Glutamatergic neuron (in vitro differentiated cells): ENCODE data around the gene ARRDC5. TPM values are rescaled to one million over a fixed set of nuclear protein-coding genes. Genes with fewer than 3 reads are reported as not detected.
A peak's percentile ranks its signal among the peaks of the same experiment; 100 is the strongest.

Experiments
- DNase-seq: peaks from one replicate; pipeline ENCODE4 v3.0.0; 2022
- H3K27ac Mint-ChIP-seq: one replicate; pipeline ENCODE4 v1.8.0; 2020; ENCODE audit warnings: mild to moderate bottlenecking, mixed read lengths, inconsistent platforms; ENCODE audit not compliant: unreplicated experiment
- H3K27me3 Mint-ChIP-seq: one replicate; pipeline ENCODE4 v1.8.0; 2020; ENCODE audit warnings: mild to moderate bottlenecking, moderate library complexity, mixed read lengths, inconsistent platforms; ENCODE audit not compliant: unreplicated experiment
- H3K36me3 Mint-ChIP-seq: one replicate; pipeline ENCODE4 v1.8.0; 2020; ENCODE audit warnings: mild to moderate bottlenecking, mixed read lengths, inconsistent platforms; ENCODE audit not compliant: unreplicated experiment
- H3K4me1 Mint-ChIP-seq: one replicate; pipeline ENCODE4 v1.8.0; 2020; ENCODE audit warnings: mild to moderate bottlenecking, low read depth, mixed read lengths, inconsistent platforms; ENCODE audit not compliant: unreplicated experiment
- H3K4me3 Mint-ChIP-seq: one replicate; pipeline ENCODE4 v1.8.0; 2020; ENCODE audit warnings: mild to moderate bottlenecking, mixed read lengths, inconsistent platforms; ENCODE audit not compliant: unreplicated experiment
- H3K9me3 Mint-ChIP-seq: one replicate; pipeline ENCODE4 v1.8.0; 2020; ENCODE audit warnings: mild to moderate bottlenecking, moderate library complexity, mixed read lengths, inconsistent platforms; ENCODE audit not compliant: unreplicated experiment
- total RNA-seq: library from RNA; stranded (reverse); fragmentation: NEBNext Ultra II Directional; extraction: Animal tissue kit (Norgen Biotek cat#: 25700); gene quantifications from one replicate; pipeline ENCODE4 v1.2.1, GENCODE V29; 2021; ENCODE audit not compliant: unreplicated experiment
- TF ChIP-seq, protein P1 (sequence below): fragments of 200-600 bp; sonication (generic); IDR thresholded peaks from one replicate; pipeline ENCODE4 v1.5.0; 2021; ENCODE audit not compliant: partially characterized antibody, unreplicated experiment

ARRDC5 gene
- total RNA-seq, 1 donor from 2014 or later, result not detected

DNA sequence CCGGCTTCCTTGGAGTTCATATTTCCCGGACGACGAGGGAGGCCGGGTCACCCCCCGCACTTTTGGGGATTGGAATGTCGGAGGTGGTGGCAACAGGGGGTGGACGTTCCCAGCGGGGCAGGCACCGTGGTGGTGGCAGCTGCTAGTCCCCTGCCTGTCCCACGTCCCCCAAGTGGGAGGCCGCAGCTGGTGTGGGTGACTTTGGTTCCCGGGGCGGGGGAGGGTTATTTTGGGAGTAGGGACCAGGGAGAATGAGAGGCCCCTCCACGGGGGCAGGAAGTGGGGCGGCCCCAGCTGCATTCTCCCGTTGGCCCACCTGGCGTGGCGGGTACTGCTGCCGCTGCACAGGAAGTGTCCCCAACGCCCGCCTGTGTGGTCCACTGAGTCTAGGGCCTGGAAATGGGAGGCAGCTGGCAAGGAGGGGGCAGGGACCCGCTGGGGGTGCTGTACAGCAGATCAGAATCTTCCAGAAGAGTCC lies 24.2 kb downstream of the ARRDC5 start:
- peaks cover 1% of the 10 kb centered on the region for H3K9me3 Mint-ChIP-seq
- DNase-seq, result no peak
- H3K36me3 Mint-ChIP-seq, result no peaks in the 10 kb centered on the region
- TF ChIP-seq, protein P1, sequence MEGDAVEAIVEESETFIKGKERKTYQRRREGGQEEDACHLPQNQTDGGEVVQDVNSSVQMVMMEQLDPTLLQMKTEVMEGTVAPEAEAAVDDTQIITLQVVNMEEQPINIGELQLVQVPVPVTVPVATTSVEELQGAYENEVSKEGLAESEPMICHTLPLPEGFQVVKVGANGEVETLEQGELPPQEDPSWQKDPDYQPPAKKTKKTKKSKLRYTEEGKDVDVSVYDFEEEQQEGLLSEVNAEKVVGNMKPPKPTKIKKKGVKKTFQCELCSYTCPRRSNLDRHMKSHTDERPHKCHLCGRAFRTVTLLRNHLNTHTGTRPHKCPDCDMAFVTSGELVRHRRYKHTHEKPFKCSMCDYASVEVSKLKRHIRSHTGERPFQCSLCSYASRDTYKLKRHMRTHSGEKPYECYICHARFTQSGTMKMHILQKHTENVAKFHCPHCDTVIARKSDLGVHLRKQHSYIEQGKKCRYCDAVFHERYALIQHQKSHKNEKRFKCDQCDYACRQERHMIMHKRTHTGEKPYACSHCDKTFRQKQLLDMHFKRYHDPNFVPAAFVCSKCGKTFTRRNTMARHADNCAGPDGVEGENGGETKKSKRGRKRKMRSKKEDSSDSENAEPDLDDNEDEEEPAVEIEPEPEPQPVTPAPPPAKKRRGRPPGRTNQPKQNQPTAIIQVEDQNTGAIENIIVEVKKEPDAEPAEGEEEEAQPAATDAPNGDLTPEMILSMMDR, result no peak
- no peak overlapping the region for H3K27ac Mint-ChIP-seq
- H3K4me3 Mint-ChIP-seq, result no peak overlapping the region
- peaks cover under 1% of the 10 kb centered on the region for H3K27me3 Mint-ChIP-seq
- no peaks in the 10 kb centered on the region for H3K4me1 Mint-ChIP-seq

DNA sequence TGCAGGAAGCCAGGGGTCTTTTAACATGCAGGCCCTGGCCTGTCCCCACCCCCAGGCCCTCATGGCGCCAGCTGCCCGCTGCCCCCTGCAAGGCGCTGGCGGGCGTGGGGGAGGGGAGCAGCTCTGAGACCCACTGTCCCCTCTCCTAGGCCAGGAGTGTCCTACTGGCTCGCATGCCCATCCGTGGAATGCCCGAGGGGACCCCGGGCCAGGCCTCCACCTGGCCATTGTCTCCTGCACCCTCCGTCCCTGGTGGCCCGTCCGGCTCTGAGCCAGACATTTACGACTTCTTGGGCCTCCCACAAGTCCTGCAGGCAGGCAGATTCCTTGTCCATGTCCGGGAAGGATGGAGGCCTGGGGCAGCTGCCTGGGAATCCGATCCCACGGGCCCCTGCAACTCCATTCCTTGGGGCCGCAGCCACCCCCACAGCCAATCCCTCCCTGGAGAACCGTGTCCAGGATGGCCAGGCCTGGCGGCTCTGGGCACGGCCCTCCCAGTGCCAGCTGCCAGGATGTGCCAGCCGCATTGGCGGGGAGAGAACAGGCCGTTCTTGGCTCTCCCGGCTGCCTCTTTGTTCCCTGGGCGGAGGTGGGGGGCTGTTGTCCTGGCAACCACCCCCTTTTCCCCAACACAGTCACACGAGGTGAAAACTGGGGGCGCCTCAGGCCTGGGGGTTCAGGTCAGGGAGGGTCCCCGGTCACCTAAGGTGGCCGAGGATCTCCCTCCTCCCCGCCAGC lies 24.8 kb downstream of the ARRDC5 start:
- Mint-ChIP-seq H3K4me3 (no peak overlapping the region), H3K36me3 (no peaks in the 10 kb centered on the region), H3K9me3 (peaks cover 1% of the 10 kb centered on the region), H3K27me3 (peaks cover 2% of the 10 kb centered on the region), H3K27ac (no peak overlapping the region), H3K4me1 (no peaks in the 10 kb centered on the region)
- TF ChIP-seq, protein P1, result no peak
- DNase-seq, result peak; percentile 31

DNA sequence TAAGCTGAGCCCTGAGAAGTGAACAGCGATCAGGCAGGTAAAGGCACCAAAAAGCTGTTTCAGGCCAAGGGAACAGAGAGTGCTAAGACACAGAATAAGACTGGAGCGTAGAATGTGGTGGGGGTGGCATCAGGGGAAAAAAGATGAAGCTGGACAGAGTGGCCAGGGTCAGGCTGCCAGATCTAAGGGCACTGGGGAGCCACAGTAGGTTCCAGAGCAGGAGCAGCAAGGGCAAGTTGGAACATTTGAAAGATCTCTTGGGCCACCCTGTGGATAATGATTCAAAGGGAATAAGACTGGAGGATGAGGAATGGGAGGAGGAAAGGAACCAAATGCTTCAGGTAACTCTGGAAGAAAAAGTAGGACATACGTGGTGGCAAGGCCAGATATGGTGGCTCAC lies 28.8 kb downstream of the ARRDC5 start:
- Mint-ChIP-seq H3K4me3 (no peak overlapping the region), H3K36me3 (no peaks in the 10 kb centered on the region), H3K9me3 (peaks cover 2% of the 10 kb centered on the region), H3K4me1 (no peaks in the 10 kb centered on the region), H3K27me3 (peaks cover 2% of the 10 kb centered on the region), H3K27ac (no peak overlapping the region)
- DNase-seq, result no peak
- TF ChIP-seq, protein P1, result no peak

DNA sequence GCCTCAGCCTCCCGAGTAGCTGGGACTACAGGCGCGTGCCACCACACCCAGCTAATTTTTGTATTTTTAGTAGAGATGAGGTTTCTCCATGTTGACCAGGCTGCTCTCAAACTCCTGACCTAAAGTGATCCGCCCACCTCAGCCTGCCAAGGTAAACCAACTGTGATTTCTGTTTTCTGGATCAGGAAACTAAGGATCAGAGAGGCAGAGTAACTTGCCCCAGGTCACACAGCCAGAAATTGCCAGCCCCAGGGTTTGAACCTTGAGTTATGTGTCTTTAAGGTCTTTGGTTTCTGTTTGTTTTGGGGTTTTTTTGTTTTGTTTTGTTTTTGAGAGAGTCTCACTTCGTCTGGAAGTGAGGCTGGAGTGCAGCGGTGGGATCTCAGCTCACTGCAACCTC lies 31.0 kb downstream of the ARRDC5 start:
- H3K27me3 Mint-ChIP-seq, result peaks cover 2% of the 10 kb centered on the region
- TF ChIP-seq, protein P1, result no peak
- H3K27ac Mint-ChIP-seq, result no peak overlapping the region
- peaks cover 2% of the 10 kb centered on the region for H3K9me3 Mint-ChIP-seq
- no peaks in the 10 kb centered on the region for H3K4me1 Mint-ChIP-seq
- no peaks in the 10 kb centered on the region for H3K36me3 Mint-ChIP-seq
- no peak for DNase-seq
- no peak overlapping the region for H3K4me3 Mint-ChIP-seq

DNA sequence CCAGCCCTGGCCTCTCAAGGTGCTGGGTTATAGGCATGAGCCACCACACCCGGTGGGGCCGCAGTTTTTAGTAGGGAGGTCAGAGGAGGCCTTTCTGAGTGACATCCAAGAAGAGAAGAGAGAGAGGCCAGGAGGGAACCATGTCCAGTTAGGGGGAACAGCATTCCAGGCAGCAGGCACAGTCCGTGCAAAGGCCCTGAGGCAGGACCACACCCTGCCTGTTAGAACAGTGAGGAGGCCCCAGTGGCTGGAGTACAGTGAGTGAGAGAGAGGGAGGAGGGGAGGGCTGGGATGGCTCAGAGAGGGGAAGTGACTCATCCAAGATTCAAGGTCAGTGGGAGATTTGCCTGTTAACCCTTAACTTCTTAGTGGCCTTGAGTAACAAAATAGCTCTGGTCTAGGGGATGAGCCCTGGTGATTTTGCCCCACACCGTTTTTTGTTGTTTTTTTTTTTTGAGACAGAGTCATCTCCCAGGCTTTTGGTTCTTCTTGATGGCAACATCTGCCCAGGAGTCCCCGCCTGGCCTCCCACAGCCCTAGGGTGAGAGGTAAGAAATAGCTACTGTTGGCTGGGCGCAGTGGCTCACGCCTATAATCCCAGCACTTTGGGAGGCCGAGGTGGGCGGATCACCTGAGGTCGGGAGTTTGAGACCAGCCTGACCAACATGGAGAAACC lies 32.5 kb downstream of the ARRDC5 start:
- H3K27me3 Mint-ChIP-seq, result peaks cover 2% of the 10 kb centered on the region
- no peak overlapping the region for H3K4me3 Mint-ChIP-seq
- no peaks in the 10 kb centered on the region for H3K4me1 Mint-ChIP-seq
- no peaks in the 10 kb centered on the region for H3K36me3 Mint-ChIP-seq
- TF ChIP-seq, protein P1, result no peak
- H3K9me3 Mint-ChIP-seq, result peaks cover 2% of the 10 kb centered on the region
- no peak overlapping the region for H3K27ac Mint-ChIP-seq
- DNase-seq, result no peak
